ENCODE results near the gene INSC.

- TF ChIP-seq POLR2A (IDR thresholded peaks at IDR 0.05; ENCODE audit: low read depth, low read length) (no peak), POLR2AphosphoS5 (IDR thresholded peaks at IDR 0.05; ENCODE audit: low read depth, low read length) (no peak), TAF1 (IDR thresholded peaks at IDR 0.05; ENCODE audit: low read depth, low read length) (no peak)
Observed at GRCh38 chr11:15234796-15235195, 120.1 kb downstream of the INSC start.

Data from GM12891 (cell line).